NOMO-1 treated with dmso at 0.1 percent for 144 hours (cell line): ENCODE measurements around the gene HSPB9.

Experiments used
- DNase-seq: peaks from one replicate; lab custom pipeline; 2025; ENCODE audit not compliant: unreplicated experiment; lab: John Stamatoyannopoulos, UW

Gene HSPB9, protein sequence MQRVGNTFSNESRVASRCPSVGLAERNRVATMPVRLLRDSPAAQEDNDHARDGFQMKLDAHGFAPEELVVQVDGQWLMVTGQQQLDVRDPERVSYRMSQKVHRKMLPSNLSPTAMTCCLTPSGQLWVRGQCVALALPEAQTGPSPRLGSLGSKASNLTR

DNA sequence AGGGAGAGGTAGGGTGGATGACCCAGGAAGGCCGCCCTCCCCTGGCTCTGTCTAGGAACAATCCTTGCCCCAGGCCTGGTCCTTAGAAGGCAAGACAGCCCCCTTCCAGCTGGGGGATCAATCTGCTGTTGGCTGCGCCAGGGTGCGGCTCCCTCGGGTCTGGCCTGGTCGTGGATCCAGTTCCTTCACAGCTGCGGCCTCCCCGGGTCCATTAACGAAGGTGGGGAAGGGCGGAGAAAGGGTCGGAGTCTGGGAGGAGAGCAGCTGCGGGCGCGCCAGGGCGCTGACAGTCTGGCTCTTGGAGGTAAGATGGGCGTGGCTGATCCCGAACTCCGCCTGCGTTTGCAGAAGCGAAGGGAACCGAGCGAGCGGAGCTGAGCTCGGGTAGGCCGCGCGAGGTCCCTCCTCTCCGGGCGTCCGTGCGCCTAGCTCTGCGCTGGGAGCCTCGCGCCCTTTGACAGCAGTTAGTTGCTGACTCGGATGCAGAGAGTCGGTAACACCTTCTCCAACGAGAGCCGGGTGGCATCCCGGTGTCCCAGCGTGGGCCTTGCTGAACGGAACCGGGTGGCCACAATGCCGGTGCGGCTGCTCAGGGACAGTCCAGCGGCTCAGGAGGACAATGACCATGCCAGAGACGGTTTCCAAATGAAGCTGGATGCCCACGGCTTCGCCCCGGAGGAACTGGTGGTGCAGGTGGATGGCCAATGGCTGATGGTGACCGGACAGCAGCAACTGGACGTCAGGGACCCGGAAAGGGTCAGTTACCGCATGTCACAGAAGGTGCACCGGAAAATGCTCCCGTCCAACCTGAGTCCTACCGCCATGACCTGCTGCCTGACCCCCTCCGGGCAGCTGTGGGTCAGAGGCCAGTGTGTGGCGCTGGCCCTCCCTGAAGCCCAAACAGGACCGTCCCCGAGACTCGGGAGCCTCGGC lies at the start of gene HSPB9:
Gene HSPB9, plus strand, starts transcription at position 434 of the 933 bp plus-strand sequence. Its CDS starts 47 bp downstream, at position 481.
- no peak for DNase-seq

- DNase-seq: no peak
Measured at GRCh38 chr17:42075789-42076188, 46.8 kb upstream of the HSPB9 start.

GRCh38 chr17:42076797-42077559 lies 45.6 kb upstream of the HSPB9 start:
- DNase-seq: no peak

DNA sequence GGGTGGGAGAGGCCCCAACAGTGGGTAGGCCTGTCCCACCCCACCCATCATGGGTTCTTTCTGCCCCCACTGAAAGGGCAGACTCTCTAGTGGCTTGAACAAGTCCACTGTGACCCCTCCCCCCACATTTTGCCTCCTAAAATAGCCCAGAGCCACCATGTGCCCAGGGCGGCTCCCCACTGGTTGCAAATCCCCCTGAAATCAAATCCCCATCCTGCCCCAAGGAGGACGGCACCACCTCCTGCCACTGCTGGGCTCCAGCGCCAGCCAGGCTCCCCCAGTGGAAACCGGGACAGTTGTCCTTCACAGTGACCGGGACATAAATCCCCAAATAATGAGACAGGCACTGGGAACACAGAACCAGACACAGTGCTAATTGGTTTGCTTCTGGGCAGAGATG lies 44.8 kb upstream of the HSPB9 start:
- DNase-seq: no peak

GRCh38 chr17:42078396-42079043 lies 44.1 kb upstream of the HSPB9 start:
- DNase-seq: no peak

GRCh38 chr17:42079541-42079940 lies 43.1 kb upstream of the HSPB9 start:
- DNase-seq: no peak

GRCh38 chr17:42081516-42082129 lies 41.0 kb upstream of the HSPB9 start:
- no peak for DNase-seq

DNA sequence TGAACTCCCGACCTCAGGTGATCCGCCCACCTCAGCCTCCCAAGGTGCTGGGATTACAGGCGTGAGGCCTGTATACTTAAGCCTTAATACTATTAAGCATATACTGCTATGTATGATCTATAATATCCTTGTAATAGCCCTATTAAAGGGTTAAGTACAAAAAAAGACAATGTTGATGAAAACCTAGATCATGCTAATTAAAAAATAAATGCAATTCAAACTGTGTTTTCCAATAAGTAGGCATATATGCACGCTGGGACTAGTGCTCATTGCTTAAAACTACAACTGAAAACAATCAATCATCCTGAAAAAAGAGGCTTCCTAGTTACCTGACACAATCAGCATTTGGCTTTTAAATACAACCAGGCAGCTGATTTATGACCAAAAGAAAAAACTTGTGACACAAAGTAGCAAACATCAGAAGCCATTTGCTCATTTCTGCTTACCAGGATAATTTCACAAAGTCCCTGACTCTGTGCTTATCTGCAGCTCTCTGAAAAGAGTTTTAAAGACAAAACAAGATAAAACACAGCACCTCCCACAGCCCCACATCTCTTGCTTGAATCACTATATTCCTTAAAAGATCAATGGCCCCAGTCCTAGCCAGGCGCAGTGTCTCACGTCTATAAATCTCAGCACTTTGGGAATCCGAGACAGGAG lies 35.4 kb upstream of the HSPB9 start:
- no peak for DNase-seq

GRCh38 chr17:42087736-42088705 lies 34.6 kb upstream of the HSPB9 start:
- DNase-seq: no peak

GRCh38 chr17:42088736-42089135 lies 33.9 kb upstream of the HSPB9 start:
- DNase-seq: no peak

DNA sequence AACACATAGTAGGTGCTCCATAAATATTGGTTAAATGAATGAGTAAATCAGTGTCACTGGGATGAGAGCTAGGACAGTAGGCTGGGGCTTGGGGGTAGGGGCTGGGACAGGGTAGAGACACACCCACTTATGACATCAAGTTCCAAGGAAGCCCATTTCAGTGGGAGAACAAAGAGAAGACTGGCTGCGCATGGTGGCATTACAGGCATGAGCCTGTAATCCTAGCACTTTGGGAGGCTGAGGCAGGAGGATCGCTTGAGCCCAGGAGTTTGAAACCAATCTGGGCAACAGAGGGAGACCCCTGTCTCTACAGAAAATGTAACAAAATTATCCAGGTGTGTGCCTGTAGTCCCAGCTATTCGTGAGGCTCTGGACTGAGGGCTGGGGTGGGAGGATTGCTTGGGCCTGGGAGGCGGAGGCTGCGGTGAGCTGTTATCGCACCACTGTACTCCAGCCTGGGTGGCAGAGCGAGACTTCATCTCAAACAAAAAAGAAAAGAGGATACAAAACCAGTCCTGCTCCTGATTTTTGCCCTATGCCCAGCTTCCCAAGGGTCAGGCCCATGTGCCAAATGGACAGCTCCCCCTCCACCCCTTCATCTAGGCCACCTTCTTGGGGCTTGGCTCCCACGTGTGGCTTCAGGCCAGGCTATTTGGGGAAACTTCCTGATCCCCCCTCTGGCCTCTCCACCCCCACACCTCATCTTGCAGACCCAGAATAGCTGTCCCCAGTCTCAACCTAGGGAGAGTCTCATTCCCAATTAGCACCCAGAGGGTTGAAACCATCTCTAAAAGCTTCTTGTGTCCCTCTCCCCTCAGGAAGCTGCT lies 31.4 kb upstream of the HSPB9 start:
- no peak for DNase-seq

- no peak for DNase-seq
Measured at GRCh38 chr17:42092939-42093338, 29.7 kb upstream of the HSPB9 start.

DNA sequence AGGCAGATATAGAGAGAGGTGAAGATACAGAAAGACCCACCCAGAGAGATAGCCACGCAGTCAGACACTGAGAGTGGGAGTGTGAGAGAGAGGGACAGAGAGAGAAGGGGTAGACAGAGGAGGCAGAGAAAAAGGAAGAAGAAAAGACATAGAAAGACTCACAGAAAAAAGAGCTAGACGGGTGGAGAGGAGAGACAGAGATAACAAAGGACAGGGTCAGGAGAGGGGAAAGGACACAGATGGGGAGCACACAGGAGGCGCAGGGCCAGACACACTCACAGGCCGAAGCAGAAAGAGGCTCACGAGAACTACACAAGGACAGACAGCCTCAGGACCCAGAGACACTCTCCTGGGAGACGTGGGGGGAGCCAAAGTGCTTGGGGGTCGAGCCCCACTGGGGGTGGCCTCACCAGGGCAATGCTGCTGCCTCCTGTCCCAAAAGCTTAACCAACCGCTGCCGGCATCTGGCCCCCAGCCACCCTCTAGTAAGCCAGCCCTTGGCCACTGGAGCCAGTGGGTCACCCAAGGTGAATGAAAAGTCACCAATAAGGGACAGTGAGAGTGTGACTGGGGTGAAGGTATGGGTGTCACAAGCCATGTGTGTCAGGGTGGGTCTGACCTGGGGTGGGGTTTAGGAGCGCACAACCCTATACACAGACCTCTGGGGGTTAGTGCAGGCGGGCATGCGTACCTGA lies 28.1 kb upstream of the HSPB9 start:
- DNase-seq: no peak

DNA sequence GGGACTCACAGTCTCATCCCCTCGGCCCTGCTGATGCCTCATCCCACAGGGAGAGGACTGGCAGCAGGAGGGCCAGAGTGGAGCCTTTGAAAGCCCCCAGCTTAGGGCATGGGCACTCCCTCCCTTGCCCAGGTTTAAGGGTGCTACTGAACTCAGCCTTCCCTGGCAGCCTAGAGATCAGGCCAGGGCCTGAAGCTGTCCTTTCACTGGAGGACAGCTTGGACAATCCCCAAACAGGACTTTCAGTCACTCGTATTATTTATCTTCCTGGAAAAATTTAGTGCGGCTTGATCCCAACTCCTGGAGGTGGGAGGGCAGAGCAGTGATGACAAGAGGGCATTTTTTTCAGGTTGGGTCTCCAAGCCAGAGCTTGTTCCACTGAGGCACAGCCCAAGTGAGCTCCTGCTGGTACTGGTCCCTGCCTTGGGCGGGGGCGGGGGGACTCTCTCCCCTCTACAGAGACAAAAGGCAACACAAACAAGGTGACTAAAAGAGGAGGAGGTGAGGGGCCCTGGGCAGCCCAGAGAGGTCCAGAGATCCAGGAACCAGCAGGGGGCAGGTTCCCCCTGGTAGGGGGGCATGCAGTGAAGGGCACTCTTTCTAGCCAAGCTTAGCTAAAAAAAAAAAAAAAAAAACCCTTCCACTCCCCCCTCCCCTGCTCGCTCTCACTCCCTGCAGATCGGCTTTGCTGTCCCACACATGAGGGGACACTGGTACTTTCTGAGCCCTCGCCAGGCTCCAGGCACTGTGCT lies 26.1 kb upstream of the HSPB9 start:
- DNase-seq: no peak

DNA sequence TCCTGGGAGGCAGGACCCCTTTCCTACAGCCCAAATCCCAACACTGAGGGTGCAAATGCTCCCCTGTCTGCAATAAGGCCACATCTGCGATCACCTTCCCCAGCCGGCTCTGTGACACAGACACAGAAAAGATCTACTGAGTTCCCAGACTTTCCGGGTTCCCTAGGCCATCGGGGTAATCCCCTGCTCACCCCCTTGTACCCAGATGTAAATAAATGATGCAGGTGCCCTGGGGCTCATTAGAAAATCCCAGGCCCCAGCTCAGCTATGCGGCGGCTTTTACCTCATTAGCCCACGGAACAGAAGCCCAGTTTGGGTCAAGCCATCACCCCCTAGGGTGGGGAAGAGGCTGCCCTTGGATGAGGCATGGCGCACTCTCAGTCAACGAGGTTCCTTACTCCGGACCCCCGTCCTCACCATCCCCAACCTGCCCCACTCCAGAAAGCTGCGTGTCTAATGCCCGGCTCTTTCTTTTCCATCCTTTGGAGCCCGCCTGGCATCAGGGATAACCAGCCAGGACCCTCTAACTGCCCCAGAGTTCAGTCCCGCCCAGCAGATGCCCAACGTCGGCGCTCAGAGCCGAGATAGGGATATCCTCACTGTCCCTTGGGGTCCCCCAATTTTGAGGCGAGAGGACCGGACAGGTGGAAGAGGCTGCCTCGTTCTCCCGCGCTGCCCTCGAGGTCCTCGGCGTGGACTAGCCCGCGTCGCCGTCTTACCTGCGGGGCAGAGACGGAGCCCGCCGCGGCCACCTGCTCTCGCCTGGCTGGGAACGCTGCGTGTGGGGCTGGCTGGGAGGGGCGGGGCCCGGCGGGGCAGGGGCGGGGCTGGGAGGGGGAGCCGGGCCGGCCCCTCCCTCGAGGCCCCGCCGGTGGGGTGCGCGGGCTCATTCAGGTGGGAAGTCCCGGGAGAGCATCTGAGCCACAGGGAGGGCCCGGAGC lies 24.6 kb upstream of the HSPB9 start, which contains the start of gene ZNF385C:
Gene ZNF385C, minus strand, starts transcription at position 783 of the 941 bp plus-strand sequence. CDS start 35,417 bp downstream, outside the sequence.
- no peak for DNase-seq
